HG03457 (cell line): ENCODE results near the gene GHDC.
"Not testable (repeated sequence)": the region's sequence is repeated elsewhere in the genome, so short reads cannot be mapped to it uniquely, and the experiment has no call there.

ENCODE experiments used
- ATAC-seq: cut with Tn5 transposase; IDR thresholded peaks from one replicate; pipeline ENCODE4 v1.9.1; 2021; ENCODE audit warnings: moderate number of reproducible peaks; ENCODE audit not compliant: unreplicated experiment

Gene GHDC

DNA sequence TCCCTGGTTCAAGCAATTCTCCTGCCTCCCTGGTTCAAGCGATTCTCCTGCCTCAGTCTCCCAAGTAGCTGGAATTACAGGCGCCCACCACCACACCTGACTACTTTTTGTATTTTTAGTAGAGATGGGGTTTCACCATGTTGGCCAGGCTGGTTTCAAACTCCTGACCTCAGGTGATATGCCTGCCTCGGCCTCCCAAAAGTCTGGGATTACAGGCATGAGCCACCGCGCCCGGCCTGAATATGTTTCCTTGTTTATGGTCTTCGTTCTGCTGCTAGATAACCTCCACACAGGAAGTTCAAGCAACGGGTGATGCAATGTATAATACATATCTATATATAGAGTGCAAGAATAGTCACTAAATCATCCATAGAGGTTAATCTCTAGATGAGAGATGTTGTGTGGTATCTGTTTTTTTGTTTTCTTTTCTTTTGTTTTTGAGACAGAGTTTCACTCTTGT is 11.9 kb upstream of the GHDC start:
- ATAC-seq: not testable (repeated sequence)

DNA sequence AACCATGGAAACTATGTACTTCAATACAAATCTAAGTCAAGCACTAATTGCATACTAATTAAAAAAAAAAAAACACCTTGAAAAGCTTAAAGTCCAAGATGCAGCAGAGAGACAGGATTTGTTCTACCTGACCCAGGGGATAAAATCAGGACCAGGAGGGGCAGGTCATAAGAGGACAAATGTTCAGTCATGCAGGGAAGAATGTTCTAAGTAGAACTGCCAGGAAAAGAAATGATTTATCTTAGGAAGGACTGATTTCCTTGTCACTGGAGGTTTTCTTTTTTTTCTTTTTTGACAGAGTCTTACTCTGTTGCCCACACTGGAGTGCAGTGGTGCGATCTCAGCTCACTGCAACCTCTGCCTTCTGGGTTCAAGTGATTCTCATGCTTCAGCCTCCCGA is 9.1 kb upstream of the GHDC start:
- ATAC-seq: no peak

DNA sequence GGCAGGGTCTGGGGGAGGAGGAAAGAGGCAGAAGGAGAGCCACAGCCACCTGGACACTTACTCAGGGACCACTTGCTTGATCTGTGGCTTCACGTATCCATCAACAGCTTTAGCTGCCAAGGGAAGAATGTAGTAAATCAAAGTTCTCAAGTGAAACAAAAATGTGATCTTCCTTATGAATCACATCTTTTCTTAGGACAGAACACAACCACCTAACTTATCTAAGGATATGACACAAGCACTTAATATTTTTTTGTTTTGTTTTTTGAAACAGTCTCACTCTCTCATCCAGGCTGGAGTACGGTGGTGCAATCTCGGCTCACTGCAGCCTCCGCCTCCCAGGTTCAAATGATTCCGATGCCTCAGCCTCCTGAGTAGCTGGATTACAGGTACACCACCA is 8.4 kb upstream of the GHDC start:
- no peak for ATAC-seq

DNA sequence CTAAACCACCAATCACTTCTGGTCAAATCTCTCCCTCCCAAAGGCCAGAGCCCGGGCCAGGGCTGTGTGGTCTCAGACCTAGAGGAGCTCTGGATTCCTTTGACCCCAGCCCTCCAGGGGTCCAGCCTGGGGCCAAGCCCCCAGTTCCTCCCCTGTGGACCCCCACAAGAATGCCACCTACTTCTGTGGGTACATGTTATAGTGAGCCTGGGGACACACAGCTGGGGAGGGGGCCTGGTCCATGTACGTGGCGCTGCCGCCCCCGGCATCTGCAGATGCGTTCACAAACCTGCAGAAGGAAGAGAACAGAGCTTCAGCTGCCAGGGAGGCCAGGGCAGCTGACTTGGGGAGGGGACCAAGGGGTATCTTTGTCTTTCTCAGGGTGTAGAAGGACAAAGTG is 7.9 kb upstream of the GHDC start:
- no peak for ATAC-seq

DNA sequence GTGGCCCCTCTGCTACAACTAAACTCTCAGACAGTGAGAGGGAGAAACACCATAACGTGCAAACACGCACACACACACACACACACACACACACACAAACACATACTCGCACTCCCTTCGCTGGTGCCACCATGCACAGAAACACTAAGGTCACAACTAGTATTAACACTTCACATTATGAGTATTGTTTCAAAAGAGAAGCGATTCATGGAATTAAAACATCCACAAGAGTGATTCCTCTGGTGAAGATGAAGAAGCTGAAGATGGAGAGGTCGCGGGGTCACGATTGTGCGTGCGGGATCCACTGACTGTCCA is 7.1 kb upstream of the GHDC start:
- ATAC-seq: no peak

DNA sequence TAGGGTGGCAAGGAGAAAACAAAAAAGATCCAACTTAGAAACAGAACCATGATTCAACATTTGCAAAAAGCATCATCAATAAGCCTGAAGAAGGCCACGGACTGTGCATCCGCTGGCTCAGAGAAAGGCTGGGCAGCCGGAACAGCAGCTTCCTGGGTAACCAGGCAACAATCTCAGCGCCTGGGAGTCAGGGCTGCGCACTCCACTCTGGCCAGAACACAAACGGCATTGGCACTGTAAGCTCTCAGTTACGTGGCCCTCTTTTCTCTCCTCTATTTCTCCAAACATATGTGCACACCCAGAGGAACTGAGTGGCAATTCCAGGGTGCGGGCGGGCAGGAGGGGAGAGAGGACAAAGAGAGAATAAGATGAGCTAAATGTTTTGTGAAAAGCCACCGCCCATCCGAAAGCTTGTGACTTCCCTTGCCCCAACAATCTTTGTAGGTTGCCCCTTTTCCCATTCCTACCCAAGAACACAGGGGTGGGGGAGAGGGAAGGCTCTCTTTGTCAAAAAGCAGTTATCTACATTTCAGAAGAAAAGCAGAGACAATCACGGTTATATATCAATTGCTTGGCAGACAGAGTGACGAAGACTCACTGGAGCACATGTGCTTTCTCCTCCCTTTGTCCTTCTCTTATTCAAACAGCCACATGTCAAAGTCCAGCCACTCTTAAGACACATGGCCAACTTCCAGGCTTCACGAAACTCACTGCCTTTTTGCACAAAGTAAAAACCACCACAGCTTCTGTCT is 6.6 kb upstream of the GHDC start:
- no peak for ATAC-seq

DNA sequence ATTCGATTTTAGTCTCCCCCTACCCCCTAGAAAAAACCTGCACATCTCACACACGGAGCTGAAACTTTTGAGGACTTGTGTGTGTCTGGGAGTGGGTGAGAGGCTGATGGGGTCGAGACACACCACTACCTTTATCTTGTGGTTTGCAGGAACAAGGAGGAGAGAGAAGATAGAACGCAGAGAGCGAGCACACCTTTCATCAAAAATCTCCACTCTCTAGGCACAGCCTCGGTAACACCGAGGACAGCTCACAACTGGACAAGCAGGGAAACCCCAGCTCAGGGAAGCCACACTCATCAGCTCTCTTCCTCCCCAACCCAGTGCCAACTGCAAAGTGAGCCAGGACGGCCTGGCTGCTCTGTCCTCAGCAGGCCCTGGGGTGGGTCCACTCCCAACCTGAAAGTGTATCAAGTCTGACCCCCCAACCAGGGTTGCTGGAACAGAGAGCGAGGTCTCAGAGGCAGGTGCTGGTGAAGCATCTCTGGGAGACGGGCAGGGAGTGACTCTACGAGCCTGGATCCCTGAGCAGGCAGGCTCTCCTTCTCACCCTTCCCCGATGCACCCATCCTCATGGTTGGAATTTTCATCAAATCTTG is 5.2 kb upstream of the GHDC start:
- no peak for ATAC-seq

DNA sequence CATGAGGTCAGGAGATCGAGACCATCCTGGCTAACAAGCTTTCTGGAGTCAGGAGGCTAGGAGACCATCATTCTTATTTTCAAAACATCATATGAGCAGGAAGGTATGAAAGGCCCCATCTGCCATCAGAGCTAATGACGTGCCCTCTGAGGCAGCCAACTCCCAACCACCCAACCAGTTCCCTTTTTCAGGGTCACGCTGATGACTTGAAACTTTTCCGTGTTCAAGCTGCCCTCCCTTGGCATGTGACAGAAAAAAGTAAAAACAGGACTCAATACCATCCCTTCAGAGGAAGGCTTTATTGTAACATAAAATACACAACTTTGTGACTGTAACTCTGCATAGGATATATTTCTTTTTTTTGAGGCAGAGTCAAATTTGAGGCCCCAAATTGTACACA is 4.6 kb upstream of the GHDC start:
- no peak for ATAC-seq

DNA sequence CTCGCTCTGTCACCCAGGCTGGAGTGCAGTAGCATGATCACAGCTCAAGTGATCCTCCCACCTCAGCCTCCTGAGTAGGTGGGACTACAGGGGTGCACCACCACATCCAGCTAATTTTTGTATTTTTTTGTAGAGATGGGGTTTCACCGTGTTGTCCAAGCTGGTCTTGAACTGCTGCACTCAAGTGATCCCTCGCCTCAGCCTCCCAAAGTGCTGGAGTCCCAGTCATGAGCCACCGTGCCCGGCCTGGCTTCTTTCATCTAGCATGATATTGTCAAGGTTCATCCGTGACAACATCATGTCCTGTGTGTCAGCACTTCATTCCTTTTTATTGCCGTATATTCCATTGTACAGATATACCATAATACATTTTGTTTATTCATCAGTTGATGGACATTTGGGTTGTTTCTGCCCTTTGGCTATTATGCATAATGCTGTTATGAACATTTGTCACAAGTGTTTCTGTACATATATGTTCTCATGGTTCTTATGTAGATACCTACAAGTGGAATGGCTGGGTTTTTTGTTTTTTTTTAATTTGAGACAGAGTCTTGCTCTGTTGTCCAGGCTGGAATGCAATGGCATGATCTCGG is 3.4 kb upstream of the GHDC start:
- no peak for ATAC-seq

DNA sequence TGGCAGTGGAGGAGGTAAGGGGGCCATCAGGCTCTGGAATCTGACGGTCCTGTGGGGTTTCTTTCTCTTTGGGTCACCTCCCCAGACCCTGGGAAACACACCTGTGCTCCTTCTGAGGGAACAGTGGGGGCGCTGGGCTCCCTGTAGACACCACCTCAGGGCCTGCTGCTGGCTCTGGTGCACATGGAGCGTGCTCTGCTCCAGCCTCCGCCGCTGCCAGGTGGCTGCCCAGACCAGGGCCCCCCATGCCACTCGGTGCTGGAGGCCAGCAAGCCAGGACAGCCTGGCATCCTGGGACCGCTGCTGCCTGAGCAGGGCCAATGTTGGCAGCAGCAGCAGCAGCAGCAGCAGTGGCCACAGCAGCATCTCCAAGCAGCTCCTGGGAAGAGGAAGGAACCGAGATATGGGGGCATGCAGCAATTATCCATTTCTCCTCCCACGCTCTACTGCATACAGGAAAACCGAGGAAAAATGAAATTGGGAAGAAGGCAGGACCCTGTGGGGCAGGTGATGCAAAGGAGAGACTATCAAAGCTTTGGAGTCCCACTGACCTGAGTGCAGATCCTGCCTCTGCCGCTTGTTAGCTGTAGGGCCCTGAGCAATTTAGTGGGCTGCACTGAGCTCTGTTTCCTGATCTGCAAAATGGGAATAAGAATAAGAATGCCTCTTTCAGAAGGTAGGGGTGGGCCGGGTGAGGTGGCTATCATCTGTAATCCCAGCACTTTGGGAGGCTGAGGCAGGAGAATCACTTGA is 902 bp downstream of the GHDC start:
- ATAC-seq: no peak

DNA sequence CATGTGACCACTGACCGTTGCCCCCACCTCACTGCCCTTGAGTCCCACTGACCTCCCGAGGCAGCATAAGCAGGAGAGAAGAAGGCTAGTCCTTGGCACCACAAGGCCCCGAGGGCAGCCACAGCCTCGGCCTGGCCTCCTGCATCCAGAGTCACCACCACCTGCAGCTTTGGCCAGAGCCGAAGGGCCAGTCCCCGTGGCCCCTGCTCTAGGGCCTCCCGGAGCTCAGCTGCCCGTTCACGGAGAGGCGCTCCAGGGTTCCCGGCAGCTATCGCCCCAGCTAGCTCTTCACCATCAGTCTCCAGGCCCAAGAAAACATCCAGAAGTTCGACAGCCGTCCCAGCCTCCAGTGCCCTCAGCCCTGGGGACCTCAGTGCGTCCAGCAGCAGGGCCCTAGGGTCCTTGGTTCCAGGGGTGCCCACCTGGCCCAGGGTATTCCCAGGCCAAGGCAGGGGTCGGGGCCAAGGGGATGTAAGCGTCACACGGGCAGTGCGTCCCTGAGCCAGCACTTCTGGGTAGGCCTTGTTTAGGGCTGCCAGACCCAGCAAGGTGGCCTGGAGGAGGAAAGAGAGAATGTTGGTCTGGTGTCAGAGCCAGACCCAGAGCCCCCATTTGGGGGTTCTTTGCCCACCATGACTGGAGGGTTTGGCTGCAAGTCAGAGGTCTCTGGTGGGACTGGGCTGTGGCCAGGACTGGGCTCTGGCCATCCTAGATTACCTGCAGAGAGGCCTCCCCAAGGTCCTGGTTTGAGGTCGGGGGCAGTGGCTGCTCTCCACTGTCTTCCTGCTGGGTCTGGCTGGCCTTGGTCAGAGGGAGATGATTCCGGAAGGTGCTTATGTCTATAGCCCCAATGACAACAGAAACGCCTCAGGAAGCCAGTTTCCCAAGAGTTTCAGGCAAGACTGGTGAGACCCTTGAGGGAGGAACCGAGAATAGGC is 1.8 kb downstream of the GHDC start:
- ATAC-seq: no peak

DNA sequence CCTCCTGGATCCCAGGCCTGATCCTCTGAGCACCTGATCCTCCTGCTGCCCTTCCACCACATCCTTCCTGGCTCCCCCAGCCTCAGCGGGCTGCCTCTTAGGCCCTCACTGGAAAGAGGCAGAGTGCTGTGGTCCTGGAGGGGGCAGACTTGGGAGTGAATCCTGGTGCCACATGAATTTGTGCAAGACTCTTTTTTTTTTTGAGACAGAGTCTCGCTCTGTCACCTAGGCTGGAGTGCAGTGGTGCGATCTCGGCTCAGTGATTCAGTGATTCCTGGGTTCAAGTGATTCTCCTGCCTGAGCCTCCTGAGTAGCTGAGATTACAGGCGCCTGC is 3.1 kb downstream of the GHDC start:
- no peak for ATAC-seq

DNA sequence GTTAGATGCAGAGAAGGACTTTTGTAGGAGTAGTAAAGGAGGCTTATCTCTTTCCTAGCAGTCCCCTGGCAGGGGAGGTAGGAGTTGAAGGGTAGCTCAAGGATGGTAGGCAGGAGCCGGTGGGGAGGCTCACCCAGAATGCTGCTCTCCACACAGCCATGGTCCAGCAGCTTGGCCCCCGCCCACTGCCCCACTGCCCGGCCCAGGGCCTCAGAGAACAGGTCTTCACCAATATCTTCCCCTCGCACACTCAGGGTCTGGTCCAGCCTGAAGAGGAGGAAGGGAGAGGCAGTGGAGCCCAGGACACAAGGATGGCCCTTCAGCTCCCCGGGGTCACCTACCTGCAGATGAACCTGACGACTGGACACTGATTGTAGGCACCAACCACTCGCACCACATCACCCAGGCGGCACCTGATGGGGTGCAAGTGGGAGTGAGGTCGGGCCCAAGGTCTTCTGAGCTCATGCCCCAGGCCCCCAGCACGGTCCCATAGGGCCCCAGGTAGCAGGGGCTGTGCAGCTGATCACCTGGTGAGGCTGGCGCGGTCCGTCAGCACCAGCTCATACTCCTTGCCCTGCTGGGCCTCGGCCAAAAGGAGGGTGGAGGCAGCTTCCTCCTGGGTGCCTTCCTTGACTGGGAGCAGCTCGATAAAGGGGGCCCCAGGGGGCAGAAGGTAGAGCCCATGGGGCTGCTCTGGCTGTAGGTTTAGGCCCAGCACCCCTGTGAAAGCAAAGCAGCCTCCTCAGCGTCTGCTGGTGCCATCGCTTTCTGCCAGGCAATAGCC is 3.6 kb downstream of the GHDC start:
- no peak for ATAC-seq

DNA sequence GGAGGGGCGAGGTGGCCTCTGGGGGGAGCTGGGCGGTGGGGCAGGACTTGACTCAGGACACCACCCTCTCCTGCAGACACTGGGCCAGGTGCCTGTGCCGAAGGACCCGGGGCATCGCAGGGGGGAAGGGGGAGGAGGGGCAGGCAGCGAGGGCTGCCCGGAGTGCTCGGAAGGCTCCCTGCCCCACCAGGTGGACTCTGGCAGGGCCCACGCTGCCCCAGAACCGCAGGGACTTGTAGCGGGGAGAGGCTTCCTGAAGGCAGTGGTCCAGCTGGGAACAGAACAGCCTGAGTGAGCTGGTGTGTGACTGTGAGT is 4.7 kb downstream of the GHDC start:
- ATAC-seq: no peak

DNA sequence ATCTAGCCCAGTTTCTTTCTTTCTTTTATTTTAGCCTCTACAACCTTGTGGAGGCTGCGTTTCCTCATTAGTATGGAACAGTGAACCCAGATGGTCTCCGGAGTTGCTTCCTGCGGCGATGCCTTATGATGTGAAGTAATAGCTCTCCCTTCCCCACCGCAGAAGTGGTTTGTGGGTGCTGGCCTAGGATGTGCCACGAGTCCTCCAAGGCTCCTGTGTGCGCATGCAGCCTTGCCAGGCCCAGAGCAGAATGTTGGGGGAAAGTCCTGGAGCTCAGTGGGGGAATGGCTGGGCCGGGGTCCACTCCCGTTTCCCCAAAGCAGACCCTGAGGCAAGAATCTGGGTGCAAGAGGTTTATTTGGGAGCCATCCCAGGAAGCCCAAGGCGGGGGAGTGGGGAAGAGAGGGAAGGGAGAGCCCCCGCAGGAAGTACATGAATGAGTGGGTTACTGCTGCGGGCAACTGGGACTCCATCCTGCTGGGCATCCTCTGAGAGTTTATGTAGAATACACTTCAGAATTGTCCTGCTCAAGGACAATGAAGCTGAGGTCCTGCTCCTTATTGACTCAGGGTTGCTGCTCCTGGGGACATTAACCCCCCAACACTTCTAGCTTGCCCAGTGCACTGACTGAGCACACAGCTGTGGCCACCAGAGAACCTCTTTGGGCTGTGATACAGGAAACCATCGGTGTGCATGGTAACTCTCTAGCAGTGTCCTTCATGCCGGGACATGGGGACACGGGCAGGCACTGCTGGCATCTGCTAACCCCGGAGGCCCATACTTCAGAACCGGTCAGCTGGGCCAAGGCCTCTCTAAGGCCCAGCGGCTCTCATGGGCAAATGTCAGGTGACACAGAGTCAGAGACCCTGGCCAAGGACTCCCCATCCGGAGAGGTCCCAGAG is 5.3 kb downstream of the GHDC start:
- no peak for ATAC-seq

DNA sequence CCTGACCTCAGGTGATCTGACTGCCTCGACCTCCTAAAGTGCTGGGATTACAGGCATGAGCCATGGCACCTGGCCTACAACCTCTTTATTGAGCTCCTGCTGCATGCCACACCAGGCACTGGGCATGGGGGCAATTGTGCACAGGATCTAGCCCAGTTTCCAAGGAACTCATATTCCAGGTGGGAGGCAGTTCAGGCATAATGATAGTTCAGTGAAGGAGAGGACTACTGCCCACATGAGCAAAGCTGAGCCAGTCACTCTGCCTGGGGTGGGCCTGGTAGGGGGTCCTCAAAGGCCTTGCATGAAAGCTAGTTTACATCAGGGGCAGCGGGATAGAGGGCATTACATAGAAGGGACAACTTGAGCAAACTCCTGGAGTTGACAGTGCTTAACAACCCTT is 6.5 kb downstream of the GHDC start:
- ATAC-seq: no peak

DNA sequence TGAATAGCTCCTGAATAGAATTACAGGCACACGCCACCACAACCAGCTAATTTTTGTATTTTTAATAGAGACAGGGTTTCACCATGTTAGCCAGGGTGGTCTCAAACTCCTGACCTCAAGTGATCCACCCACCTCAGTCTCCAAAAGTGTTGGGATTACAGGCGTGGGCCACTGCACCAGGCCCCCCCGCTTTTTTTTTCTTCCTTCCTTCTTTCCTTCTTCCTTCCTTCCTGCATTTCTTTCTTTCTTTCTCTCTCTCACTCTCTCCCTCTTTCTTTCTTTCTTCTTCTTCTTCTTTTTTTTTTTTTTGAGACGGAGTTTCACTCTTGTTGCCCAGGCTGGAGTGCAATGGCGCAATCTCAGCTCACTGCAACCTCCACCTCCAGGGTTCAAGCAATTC is 8.1 kb downstream of the GHDC start:
- not testable (repeated sequence) for ATAC-seq

DNA sequence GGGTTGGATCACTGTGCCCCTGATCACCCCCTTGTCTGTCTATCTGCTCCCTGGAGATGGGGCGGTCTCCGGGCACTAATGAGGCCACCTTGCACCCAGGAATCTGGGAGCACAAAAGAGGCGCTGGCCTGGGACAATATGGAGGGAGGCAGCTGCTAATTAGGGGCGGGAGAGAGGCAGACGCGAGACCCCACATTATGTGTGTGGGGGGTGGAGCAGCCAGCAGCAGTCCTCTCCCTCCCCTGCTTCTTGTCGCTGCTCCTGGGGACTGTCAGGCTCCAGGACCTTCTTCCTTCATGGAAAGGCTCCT is 8.7 kb downstream of the GHDC start:
- ATAC-seq: no peak
